Fibroblast of upper back skin (primary cell): ENCODE measurements around the gene AANAT.

Source experiments
- DNase-seq: peaks from one replicate; pipeline ENCODE4 v3.0.0-alpha.2; 2013

Gene AANAT

GRCh38 chr17:76491271-76492122 is 24.1 kb downstream of the AANAT start:
- DNase-seq: no peak

DNA sequence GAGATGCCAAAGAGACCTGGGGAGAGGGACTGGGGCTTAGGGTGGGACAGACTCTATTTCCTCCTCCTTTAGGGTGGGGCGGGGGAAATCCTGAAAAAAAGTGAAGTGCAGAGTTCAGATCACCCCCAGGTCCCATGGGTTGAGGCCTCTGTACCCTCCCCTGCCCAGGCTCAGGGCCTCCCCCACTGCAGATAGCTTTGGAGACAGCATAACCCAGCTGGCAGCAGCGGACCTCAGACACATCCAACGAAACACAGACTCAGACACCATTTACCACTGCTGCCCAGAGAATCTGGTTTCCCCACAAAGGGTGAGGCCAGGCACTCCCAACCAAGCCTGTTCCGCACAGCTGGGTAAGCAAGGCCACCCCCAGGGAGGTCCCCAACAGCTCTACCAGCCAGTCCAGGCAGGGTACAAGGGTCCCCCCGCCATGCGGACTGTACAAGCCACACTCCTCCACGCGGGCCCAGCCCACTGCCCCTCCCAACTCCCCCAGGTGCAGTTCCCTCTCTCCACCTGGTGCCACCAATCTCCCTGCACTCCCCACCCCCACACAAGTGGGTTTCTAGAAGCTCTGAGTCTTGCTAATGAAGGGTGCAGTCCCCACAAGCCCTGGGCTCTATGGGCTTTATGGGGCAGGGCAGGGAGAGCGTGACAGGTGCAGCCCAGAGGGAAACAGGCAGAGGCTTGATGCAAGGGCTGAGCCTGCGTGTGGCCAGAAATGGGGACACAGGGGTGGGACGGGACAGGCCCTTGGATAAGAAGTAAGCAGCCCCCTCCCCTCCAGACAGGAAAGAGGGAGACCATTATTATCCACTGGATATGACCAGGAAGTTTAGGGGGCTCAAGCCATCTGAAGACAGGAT is 25.0 kb downstream of the AANAT start:
- DNase-seq: no peak

- peak; percentile 48 for DNase-seq
These were observed 25.6 kb downstream of the AANAT start for GRCh38 chr17:76492989-76493501.

DNA sequence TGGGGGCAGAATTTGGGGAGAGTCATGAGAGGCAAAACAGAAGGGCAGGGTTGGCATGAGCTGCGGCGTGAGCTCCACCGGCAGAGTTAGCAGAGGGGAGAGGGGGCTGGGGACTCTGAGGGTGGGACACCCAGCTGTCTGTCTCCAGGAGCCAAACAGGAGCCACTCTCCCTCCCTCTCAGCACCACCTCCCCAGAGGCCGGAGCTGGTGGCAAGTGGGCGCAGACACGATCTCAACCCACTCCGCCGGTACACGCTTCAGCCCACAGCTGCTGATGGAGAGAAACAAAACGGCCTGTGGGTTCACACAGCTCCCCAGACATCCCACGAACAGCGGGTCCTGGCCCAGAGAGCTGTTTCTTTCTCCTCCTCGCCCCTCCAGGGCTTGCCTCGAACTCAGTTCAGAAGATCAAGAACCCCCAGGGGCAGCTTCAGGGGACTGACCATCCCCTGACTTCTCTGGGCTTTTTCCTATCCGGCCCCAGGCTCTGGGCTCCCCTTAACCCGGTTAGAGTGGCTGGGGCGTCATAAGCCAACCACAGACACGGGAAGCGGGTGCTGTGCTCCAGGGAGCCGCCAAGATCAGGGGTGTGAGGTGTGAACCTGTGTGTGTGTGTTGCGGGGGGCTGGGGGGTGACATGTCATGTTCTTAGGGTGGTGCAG is 26.2 kb downstream of the AANAT start:
- DNase-seq: no peak

DNA sequence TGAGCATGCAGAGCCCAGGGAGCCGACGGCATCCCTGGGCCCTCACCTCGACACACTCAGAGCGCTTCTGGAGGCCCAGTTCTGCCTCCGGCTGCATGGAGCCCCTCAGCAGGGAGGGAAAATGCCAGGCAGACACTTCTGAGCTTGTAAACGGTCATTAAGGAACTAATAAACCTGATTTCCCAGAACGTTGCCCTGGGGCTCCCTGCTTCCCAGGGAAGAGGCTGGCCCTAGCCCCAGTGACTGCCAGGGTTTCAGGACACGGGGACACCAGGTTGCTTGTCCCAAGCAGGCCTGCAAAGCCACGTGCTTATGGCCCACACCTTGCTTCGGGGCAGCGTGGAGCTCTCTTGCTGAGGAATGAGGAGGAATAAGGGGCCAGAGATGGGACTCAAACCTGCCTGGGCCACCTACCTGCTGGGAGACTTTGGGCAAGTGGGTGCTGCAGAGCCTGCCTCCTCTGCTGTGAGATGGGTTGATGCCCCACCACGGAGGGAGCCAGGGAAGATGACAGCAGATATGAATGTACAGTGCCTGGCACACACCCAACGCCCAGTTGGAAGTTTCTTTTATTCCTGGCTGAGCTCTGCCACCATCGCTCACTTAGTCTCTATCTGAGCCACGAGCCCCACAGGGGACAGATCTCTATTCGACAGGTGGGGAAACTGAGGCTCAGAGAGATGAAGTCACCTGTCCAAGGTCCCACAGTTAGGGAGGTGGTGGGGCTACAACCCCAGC is 28.4 kb downstream of the AANAT start:
- DNase-seq: no peak

DNA sequence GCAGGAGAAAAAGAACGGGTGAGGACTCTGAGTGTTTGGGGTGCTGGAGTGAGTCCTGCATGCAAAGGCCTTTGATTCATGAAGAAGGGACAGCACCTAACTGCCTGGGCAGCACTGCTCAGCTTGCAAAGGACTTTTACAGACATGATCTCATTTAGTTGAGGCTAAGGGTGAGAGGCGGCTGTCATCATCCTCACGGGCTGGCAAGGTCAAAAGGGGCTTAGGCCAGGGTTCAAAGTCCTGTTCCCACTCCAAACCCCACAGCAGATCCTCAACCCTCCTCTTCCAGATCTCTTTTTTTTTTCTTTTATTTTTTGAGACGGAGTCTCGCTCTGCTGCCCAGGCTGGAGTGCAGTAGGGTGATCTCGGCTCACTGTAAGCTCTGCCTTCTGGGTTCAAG is 29.1 kb downstream of the AANAT start:
- DNase-seq: no peak

- no peak for DNase-seq
These were observed 30.2 kb downstream of the AANAT start for GRCh38 chr17:76497699-76497978.

GRCh38 chr17:76497979-76498875 is 30.8 kb downstream of the AANAT start:
- peak; percentile 75 for DNase-seq

DNA sequence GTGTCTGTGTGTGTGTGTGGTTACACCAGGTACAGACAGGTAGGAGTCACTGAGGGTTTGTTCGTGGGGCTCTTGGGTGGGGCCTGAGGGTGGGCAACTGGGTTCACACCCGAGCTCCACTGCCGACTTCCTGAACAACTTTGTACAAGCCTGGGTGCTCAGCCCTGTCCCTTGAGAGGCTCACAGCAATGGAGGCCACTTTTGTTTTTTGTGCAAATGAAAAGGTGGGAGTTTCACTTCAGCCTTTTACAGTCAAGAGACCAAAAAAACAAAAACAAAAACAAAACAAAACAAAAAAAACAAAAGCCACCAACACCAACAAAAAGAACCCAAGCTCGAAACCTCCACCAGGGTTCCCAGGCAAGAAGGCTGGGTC is 31.5 kb downstream of the AANAT start:
- no peak for DNase-seq

GRCh38 chr17:76499267-76499667 is 31.9 kb downstream of the AANAT start:
- DNase-seq: no peak

GRCh38 chr17:76500074-76500746 is 32.8 kb downstream of the AANAT start:
- no peak for DNase-seq

DNA sequence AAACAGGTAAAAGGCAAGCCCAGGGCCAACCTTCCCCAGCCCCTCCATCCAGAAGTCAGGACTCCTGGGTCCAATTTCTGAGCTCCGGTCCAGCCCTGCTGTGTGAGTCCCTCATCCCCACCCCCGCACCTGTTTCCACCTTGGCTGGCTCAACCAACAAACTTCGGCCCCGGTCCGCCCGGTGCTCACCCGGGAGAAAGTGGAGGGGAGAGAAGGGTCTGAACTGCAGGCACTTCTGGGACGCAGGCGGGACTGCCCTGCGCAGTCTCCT is 33.3 kb downstream of the AANAT start:
- no peak for DNase-seq

- DNase-seq: peak; percentile 61
These were observed 33.8 kb downstream of the AANAT start, which contains the start of gene RHBDF2 for GRCh38 chr17:76501018-76501826. TSS of gene RHBDF2 (minus strand) at chr17:76501423. CDS start at chr17:76481524, 19,899 bp downstream.

DNA sequence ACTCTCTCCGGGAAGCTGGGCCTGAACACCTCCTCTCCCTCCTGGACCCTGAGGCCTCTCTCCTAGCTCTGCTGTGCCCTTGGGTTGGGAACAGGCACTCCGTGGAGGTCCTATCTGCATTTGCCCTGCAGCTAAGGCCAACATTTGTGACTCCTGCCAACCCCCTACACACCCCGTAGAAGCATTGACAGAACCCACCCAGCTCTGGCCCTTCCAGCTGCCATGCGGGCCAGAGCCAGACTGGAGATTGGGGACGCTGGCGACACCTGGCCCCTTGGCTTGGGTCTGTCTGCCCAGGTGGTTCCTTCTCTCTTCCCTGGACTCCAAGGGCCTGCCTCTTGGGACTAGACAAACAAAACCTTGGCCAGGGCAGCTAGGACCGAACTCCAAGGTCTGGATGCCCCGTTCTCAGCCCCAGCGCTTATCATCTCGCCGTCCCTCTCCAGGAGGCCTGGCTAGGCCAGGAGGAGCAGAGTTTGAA is 34.5 kb downstream of the AANAT start:
- DNase-seq: no peak

DNA sequence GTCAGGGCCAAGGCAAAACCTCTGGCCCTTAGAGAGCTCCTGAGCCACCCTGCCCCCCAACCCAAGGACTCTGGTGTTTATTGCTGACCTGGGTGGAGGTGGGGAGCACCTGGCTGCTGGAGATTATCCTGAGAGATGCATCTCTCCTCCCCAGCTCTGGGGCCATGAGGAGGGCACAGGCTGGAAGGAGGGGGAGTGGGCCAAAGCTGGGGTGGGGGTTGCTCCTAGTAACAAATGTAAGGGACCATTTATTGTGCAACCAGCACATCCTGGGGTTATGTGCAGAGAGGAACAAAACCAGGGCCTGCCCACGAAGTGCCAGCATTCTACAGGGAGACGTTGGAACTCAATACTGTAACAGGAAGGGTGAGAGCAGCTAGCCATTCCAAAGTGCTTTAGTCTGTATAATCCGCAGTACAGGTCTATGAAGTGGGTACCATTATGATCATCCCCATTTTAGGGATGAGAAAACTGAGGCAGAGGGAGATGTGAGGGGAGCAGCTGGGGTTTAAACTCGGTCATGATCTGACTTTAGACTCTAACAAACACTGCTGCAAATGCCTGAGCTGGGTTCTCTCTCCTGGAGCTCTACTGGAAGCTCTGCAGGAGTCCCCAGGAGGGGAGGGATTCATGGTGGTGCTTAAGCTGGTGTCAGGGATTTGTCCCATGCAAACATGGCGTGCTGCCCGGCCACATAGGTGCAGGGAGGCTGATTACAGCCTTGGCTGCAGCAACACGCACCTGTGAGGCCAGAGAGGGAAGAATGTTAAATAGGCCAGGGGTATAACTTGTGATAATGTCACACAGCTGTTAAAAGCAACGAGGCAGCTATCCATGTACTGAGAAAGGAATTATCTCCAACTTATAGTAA is 35.2 kb downstream of the AANAT start:
- no peak for DNase-seq

GRCh38 chr17:76504117-76504516 is 36.7 kb downstream of the AANAT start:
- DNase-seq: no peak

- peak; percentile 61 for DNase-seq
These were observed 39.3 kb downstream of the AANAT start for GRCh38 chr17:76506408-76507345.
